NCI-H1436 (cell line): ENCODE measurements around the gene UIMC1.

Experiments used
- DNase-seq: peaks from one replicate; lab custom pipeline; 2025; lab: John Stamatoyannopoulos, UW

UIMC1 gene

DNA sequence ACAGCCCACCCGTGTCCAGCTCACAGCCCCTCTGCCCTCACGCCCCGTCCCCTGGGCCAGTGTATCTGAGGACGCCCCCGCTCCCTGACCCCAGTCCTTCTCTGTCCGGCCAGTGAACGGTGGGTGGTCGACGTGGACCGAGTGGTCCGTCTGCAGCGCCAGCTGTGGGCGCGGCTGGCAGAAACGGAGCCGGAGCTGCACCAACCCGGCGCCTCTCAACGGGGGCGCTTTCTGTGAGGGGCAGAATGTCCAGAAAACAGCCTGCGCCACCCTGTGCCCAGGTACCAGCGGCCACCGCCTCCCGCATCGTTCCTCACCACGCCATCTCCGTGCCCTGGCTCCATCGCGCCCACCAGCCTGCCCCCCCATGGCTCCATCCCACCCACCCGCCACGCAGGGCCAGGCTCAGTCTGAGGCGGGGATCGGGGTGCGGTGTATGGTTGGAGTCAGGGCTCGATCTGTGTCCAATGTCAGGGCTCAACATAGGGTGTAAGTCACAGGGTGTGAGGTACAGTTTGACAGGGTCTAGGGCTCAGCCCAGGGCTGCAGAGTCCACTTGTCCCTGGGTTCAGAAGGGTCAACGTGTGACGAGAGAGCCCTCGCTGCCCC lies 137.0 kb downstream of the UIMC1 start:
- DNase-seq: no peak

DNA sequence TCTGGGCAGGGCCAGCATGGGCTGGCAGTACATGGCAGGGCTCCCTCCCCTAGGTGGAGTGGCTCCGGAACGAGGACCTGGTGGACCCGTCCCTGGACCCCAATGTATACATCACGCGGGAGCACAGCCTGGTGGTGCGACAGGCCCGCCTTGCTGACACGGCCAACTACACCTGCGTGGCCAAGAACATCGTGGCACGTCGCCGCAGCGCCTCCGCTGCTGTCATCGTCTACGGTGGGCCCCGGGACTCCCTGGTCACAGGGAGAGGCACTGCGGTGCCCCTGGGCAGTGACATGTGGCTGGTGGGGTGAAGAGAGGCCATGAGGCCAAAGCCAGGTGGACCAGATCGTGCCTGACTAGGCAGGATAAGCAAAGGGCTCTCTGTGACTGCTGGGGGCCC lies 137.8 kb downstream of the UIMC1 start:
- no peak for DNase-seq

DNA sequence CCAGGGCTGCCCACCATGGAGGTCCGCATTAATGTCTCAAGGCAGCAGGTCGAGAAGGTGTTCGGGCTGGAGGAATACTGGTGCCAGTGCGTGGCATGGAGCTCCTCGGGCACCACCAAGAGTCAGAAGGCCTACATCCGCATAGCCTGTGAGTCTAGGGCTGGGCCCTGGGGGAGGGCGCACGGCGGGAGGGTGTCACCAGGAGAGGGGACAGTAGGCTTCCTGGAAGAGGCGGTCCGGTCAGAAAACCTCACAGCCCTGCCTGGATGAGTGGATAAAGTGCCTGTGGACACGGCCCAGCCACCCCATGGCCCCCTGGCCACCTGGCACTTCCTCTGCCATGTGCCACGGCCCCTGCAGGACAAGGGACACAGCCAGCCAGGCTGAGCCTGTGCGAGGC lies 138.5 kb downstream of the UIMC1 start:
- no peak for DNase-seq

DNA sequence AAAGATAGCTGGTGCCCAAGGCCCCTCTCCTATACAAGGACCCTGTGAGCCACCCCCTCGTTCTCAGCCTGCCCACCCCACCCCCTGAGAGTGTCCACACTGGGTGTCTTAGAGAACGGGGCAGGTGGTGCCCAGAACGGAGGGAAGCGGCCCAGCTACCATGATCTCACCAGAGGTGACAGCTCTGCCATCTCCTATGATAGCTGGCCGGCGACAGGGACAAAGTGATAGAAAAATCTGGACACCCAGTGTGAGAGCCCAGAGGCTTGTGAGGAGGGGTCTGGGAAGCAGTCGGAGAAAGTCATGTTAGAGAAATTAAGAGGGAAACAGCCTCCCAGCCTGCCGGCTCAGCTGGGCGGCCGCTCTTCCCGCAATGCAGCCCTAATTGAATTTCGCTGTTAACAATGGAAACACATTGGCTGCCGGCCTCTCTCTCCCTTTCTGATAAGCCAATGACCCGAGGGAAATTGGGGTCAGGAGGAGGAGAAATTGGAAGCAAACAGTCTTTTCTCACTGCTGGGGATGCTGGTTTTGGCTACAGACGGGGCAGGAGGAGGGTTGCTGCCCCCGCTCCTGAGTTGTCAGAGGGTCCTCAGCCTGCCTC lies 139.8 kb downstream of the UIMC1 start:
- no peak for DNase-seq

DNA sequence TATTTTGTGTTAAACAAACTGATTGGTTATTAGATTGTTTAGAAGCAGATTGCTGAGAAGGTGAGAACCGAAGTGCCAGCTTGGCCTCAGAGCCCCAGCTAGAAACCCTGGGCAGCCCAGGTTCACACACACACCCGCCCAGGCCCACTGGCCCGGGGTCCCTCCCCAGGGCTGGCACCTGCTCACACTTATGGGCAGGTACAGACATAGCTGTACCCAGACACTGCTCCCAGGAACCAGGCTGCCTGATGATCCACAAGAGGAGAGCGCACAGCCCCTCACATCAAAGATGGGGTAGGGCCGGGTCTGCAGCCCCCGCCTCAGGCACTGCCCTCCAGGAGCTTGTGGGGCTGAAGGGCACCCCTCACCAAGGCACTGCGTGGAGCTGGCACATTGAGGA lies 140.6 kb downstream of the UIMC1 start:
- DNase-seq: no peak

DNA sequence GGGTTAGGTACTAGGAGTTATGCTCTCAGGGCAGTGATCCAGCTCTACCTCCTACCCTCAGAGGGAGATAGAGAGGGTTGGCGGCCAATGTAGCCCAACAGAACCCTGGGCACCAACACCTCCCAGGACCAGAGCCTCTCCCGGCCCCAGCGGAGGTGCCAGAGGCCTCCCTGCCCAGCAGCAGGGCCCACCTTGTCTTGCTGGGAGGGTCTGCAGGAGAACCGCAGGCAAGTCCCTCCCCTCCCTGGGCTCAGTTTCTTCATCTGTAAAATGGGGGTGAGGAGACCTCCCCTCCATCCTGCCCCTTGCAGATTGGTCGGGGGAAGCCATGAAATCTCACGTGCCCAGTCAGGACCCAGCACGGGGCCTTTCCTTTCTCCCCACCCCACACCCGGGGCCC lies 141.8 kb downstream of the UIMC1 start:
- no peak for DNase-seq

DNA sequence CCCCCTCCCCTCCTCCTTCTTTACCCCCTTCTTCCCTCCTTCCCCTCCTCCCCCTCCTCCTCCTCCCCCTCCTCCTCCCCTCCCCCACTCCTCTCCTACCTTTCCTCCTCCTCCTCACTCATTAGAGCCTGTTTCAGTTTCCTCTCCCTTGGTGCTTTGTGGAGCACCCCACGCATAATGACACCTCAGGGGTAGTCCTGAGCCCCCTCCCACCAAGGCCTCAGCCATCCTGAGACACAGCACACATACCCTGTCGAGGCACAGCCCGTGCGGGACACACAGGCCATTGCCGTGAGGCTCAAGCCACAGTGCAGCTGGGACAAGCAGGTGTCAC lies 142.8 kb downstream of the UIMC1 start:
- no peak for DNase-seq

DNA sequence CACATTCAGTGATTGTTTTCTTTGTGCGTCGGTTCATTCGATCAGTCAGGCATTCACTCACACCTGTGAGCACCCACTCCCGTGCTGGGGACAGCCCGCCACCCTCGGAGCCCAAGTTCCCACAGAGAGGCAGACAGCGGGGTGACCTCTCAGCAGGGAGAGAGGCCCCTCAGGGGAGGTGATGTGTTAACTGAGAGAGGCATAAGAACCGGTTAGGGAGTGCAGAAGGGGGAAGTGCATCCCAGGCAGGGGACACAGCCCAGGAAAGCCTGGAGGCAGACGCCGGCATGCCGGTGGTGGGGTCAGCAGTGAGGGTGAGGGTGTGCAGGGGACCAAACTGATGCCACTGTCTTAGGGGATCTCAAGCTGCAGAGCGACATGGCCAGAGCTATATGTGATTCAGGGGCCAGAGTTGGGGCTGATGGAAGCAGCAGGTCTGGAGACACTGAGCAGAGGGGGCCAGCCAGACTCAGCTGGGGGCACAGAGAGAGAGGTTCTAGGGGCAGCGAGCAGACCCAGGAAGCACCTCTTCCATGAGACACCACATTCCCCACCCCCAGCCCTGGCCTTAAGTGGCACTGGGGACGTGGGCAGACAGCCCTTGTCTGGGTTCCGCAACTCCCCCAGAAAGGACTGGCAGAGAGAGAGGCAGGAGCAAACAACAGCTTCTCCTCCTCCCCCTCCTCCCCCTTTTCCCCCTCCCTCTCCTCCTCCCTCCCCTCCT lies 143.4 kb downstream of the UIMC1 start:
- DNase-seq: no peak

DNA sequence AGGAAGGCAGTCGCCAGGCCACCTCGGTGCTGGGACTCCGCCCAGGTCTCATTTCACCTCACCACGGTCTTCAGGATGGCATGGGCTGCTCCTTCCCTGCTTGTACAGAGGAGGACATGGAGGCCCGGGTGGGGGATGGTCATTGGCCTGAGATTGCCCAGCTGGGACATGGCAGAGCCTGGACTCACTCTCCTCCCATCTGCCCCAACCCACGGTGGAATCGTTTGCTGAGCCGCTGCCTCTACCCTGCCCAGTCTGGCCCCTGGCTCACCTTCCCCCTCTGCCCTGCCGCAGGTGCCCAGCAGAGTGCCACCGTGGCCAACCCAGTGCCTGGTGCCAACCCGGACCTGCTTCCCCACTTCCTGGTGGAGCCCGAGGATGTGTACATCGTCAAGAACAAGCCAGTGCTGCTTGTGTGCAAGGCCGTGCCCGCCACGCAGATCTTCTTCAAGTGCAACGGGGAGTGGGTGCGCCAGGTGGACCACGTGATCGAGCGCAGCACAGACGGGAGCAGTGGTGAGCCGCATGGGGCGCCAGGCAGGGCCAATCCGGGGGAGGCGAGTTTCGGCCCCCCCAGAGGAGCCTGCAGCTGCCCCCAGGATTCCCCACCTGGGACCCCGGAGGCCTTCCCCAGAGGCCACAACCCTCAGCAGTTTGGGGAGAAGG lies 144.1 kb downstream of the UIMC1 start:
- no peak for DNase-seq

DNA sequence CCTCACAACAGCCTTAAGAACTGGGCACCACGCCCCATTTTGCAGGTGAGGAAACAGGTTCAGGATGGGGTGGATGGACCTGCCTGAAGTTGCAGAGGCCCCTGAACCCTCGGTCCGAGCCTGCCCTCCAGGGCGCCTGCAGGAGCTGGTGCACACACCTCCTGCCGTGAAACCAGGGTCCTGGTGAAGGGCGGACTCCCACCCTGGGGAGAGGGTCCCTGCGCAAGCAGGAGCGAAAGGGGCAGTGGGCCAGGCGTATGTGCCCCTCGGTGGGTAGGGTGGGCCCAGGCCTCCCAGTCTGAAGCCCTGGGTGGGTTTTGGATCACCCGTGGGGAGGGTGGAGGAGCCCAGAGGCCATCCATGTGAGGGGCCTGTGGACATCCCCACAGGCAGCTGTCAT lies 145.3 kb downstream of the UIMC1 start:
- DNase-seq: no peak

DNA sequence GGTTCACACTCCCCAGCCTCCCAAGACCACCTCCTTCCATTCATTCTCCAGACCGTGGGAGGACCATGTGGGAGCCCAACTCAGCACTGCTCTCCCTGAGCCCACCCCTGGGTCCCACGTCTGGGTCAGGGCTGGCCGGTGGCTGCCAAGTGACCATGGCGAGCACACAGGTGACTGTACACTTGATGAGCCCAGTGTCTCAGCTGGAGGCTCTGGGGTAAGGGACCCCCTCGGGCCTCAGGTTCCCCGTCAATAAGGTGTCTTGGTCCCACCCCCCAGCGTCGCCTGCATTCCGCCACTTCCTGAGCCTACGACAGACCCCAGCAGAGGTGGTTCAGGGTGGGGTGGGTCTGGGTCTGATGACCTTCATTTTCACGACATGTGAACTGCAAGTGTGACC lies 146.2 kb downstream of the UIMC1 start:
- no peak for DNase-seq

DNA sequence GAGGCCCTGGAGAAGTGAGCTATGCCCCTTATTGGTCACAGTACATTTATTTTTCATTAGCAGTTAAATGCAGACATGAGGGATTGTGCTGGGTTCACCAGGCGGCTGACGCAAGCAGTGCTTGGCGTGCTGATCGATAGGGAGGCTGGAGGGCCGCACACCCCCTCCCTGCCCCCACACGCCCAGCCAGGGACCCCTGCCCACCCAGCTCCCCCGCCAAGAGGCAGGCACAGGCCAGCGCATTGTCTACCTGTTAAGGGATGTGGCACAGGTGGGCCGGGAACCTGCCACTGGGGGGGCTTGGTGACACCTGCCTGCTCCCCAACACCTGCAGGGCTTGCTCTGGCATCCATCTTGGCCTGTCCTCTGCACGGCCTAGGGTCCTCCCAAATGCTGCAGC lies 146.7 kb downstream of the UIMC1 start:
- DNase-seq: no peak

DNA sequence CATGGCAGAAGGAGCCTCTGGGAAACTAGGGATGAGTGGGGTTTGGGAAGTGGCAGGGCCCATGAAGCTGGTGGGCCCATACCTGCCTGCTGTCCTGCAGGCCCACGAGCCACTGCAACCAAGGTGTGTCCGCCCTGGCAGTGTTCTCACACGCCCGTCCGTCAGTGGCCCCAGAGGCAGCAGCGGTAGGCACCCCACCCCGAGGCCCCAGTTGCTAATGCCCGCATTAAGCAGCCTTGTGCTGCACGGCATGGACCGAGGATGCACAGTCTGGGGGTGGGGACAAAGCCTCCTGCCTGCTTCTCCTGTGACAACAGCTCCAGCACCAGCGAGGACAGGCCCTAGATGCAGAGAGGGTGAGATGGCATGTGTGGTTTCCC lies 148.7 kb downstream of the UIMC1 start:
- no peak for DNase-seq

DNA sequence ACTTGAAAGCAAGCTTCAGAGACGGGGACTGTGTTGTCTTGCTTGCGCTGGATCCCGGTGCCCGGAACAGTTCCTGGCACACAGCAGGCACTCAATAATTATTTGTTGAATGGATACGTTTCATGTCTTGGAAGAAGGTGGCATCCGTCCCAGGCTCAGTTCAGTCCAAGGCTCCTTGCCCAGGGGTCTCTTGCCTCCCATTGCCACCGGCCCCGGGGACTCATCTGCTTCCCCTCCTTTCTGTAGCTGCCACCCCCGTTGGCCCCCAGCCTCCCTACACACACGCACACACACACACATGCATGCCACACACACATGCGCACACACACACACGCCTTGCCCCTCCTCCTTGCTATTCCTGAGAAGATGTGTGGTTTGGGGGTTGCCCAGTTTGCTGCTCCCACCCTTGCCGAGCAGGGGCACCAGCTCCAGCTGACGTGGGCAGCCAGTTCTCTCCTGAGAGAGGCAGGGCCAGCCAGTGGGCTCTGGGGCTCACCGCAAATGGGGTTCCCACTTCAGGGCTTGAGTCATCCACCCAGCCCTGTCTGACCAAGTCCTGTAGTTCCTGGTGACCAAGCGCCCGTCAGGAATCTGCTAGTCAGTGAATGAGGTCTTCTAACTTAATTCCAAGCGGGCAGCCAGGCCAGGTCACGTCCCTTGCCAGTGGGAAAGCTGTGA lies 149.2 kb downstream of the UIMC1 start:
- no peak for DNase-seq

DNA sequence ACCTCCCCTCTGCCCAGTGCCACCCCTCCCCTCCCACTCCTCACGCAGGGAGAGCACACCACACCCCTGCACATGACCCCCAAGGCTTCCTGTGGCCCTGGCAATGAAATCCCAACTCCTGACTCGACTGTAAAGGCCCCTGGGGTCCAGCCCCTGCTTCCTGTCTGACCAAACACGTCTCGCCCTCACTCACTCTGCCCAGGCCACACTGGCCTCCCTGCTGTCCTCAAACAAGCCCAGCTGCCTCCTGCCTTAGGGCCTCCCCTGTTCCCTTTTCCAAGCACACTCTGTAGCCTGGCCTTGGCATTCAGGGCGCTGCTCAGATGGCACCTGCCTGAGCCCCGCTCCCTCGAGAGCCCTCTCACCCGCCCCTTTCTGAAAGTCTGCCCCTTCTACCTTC lies 149.8 kb downstream of the UIMC1 start:
- DNase-seq: no peak

DNA sequence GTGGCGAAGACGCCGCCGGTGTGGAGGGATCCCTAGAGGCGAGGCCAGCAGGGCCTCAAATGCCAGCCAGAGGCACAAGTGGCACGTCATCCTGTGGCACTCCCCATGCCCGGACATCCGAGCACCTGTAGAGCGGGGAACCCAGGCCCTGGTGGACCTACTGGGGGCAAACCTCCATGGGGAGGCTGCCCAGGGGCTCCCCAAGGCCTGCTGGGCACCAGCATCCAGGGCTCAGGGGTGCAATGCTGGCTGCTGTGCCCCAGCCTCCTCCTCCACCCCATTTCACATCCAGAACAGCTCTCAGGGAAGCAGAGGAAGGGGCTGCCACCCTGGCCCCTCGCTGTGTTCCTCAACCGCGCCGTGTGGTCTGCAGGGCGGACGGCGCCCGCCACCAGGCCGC lies 151.0 kb downstream of the UIMC1 start:
- DNase-seq: no peak
